Lung (tissue), 12 donors: ENCODE measurements around the gene GGNBP2. TPM values are rescaled to one million over a fixed set of nuclear protein-coding genes. Genes with fewer than 3 reads are reported as not detected.

Experiments
- ATAC-seq: fragments of 200-7000 bp; cut with Tn5 transposase; one replicate; pipeline ENCODE4 v1.9.1; 2020; ENCODE audit warnings: moderate number of reproducible peaks; ENCODE audit not compliant: insufficient read depth, low FRiP score
- DNase-seq, 3 donors: peaks; one replicate each; pipeline ENCODE4 v3.0.0-alpha.2; 2013 to 2017
- H3K27ac ChIP-seq, 2 donors: one replicate each; pipeline ENCODE4 v1.5.1; 2013; ENCODE audit warnings: mild to moderate bottlenecking in 2 of 2, moderate library complexity in 2 of 2, control low read depth in 1 of 2, inconsistent platforms in 1 of 2, low read depth in 1 of 2, low read length in 1 of 2
- H3K27me3 ChIP-seq, 3 donors: one replicate each; pipeline ENCODE4 v1.5.1; 2013; ENCODE audit warnings: low read length in 2 of 3; ENCODE audit not compliant: control insufficient read depth in 3 of 3, insufficient read depth in 3 of 3
- H3K36me3 ChIP-seq, 4 donors: one replicate each; pipeline ENCODE4 v1.5.1; 2013; ENCODE audit warnings: low read length in 4 of 4, mild to moderate bottlenecking in 1 of 4, moderate library complexity in 1 of 4; ENCODE audit not compliant: control insufficient read depth in 4 of 4, insufficient read depth in 4 of 4
- H3K4me1 ChIP-seq, 5 donors: one replicate each; pipeline ENCODE4 v1.5.1; 2013; ENCODE audit warnings: low read length in 5 of 5, mild to moderate bottlenecking in 2 of 5, moderate library complexity in 1 of 5; ENCODE audit not compliant: control insufficient read depth in 5 of 5, insufficient read depth in 5 of 5
- H3K4me3 ChIP-seq: one replicate; pipeline ENCODE4 v1.5.1; 2013; ENCODE audit warnings: mild to moderate bottlenecking, control low read depth, moderate library complexity
- H3K9ac ChIP-seq, 2 donors: one replicate each; pipeline ENCODE4 v1.5.1; 2013; ENCODE audit warnings: low read length in 2 of 2, control low read depth in 1 of 2; ENCODE audit not compliant: insufficient read depth in 1 of 2
- H3K9me3 ChIP-seq, 4 donors: one replicate each; pipeline ENCODE4 v1.5.1; 2013; ENCODE audit warnings: low read length in 3 of 4, mild to moderate bottlenecking in 1 of 4, moderate library complexity in 1 of 4; ENCODE audit not compliant: control insufficient read depth in 4 of 4, insufficient read depth in 3 of 4
- WGBS, 2 donors: extraction: QIAGEN DNeasy Blood & Tissue Kit; methylation state at CpG; one replicate each; pipeline ENCODE4 v1.1.7; 2013; 5-methylcytosine and 5-hydroxymethylcytosine counted together
- polyA plus RNA-seq, 2 donors: library from polyadenylated mRNA; stranded (reverse); fragments of 200-250 nt; gene quantifications; one replicate each; pipeline ENCODE4 v1.2.1, GENCODE V29; 2013
- total RNA-seq, 2 donors: library from RNA; depleted of rRNA in 1 of 2; stranded (reverse); fragments of >200 nt in 1 of 2; gene quantifications; one replicate each; pipeline ENCODE4 v1.2.1, GENCODE V29; 2014 to 2021
- TF ChIP-seq, protein P1 (sequence below): IDR thresholded peaks from 2 replicates; pipeline ENCODE4 v1.5.1; 2012; ENCODE audit warnings: mild to moderate bottlenecking; ENCODE audit errors: control extremely low read depth, extremely low read depth
- donor health status: control.
- donor health status: control.
- donor health status: Bipolar disorder and iron deficiency.
- donor health status: healthy.
- donor health status: DM: yes; HTN: yes; CAD: no.

GGNBP2 gene
- total and polyA plus RNA-seq, 4 donors, result 40.0 to 86.7 (median 58.5) TPM

DNA sequence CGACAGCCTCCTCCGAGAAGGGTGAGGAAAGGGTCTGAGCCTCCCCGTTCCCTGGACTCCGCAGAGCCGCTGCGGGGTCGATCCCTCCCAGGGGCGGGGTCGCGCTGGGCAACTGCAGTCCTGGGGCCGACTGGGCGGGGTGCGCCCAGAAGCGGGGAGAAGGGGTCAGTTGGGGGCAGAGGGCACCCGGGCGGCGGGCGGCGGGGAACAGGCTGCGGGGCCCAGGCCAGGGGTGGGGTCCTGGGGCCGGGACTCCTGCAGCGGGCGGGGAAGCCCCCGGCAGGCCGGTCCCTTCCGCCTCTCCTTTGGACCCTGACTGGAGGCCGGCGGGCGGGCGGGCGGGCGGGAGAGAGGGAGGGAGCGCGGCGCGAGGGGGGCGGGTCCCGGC is 352 bp downstream of the GGNBP2 start:
- peak; percentile 29 for ATAC-seq
- Histone ChIP-seq H3K9me3 (no peaks in the 10 kb centered on the region), H3K27me3 (no peaks in the 10 kb centered on the region), H3K4me1 (peaks cover 0 to 30% (median 3%) of the 10 kb centered on the region in 5 donors), H3K9ac (peak overlapping the region; percentile 88 to 91), H3K36me3 (peaks cover 0 to 4% (median 1%) of the 10 kb centered on the region in 4 donors), H3K27ac (peak overlapping the region; percentile 99 to 100), H3K4me3 (peak overlapping the region; percentile 56)
- 0 to 1% methylated on average over 14 to 38 of the region's 38 CpGs for WGBS, 2 donors
- DNase-seq, result no peak
- TF ChIP-seq, protein P1, sequence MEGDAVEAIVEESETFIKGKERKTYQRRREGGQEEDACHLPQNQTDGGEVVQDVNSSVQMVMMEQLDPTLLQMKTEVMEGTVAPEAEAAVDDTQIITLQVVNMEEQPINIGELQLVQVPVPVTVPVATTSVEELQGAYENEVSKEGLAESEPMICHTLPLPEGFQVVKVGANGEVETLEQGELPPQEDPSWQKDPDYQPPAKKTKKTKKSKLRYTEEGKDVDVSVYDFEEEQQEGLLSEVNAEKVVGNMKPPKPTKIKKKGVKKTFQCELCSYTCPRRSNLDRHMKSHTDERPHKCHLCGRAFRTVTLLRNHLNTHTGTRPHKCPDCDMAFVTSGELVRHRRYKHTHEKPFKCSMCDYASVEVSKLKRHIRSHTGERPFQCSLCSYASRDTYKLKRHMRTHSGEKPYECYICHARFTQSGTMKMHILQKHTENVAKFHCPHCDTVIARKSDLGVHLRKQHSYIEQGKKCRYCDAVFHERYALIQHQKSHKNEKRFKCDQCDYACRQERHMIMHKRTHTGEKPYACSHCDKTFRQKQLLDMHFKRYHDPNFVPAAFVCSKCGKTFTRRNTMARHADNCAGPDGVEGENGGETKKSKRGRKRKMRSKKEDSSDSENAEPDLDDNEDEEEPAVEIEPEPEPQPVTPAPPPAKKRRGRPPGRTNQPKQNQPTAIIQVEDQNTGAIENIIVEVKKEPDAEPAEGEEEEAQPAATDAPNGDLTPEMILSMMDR, result no peak

DNA sequence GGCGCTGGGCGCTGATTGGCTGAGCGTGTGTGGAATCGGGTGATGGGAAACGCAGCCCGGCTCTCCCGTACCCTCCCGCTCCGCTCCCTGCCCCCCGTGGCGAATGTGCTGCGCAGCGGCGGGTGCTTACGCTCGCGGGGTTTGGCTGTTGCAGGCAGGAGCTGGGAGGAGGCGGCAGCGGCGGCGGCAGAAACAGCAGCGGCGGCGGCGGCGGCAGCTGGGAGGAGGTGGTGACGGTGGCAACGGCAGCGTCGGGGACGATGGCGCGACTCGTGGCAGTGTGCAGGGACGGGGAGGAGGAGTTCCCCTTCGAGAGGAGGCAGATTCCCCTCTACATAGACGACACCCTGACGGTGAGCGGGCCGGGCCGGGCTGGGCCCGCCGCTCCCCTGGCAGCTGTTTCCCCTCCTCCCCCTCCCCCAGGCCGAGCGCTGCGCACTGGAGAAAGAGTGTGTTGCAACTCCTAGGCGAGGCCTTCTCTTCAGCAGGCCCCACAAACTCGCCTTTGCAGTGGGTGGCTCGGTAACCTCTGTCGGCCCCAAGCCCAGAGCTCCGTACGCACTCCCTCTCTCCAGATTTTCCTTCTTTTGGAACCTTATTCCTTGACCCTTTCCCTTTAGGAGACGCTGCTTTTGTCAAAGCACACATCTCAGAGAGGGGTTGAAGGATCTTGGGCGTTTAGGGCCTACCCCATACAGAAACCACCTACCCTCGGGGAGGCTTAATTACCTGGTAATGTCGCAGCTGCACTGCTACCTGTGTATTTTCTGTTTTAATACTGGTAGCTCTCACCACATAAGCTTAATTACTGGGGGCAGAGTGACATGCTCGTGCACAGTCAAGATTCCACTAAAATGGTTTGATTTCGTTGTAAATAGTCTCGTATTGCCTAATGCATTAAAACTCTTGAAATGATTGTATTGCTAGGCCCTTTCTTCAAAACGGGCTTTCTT is 1.0 kb downstream of the GGNBP2 start:
- TF ChIP-seq, protein P1, result no peak
- Histone ChIP-seq H3K4me1 (peaks cover 0 to 30% (median 3%) of the 10 kb centered on the region in 5 donors), H3K36me3 (peaks cover 0 to 4% (median 1%) of the 10 kb centered on the region in 4 donors), H3K27ac (peak overlapping the region; percentile 71 to 98), H3K4me3 (peak overlapping the region; percentile 88), H3K27me3 (no peaks in the 10 kb centered on the region), H3K9ac (peak overlapping the region; percentile 90 to 98), H3K9me3 (no peaks in the 10 kb centered on the region)
- 0% methylated on average over 51 to 60 of the region's 60 CpGs for WGBS, 2 donors
- ATAC-seq (peak; percentile 92), DNase-seq (peak; percentile 98 to 99 (median 99))

DNA sequence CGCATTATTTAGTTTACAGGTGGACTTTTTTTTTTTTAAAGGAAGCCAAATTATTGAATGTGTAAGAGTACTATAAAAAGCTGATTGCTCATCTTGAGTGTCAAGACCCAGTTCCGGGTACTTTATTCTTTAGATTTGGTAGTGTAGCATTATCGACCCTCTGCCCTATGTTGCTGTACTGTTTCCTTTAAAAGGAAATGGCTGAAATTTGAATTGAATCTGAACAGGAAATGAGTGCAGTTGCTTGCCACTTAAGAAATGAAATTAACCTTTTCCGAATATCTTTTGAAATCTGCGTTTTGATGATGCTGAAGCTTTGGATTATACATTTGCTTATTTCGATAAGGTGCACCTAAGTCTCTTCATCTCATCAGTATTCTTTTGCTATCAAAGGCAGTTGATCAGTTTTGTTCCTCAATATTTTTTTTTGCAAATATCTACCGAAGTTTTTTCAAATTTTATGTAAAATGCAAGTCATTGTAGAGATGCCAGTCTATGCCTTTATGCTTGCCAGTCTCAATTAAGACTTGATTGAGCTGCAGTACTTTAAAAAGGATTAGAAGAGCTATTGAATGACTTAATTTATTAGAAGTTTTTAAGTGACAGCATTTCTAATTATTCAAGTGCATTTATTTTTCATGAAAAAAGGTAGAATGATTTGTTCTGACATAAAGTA is 1.8 kb downstream of the GGNBP2 start:
- TF ChIP-seq, protein P1, result no peak
- H3K9me3 ChIP-seq, result no peaks in the 10 kb centered on the region
- H3K4me1 ChIP-seq, result peaks cover 0 to 30% (median 3%) of the 10 kb centered on the region in 5 donors
- ATAC-seq (no peak), DNase-seq (peak in 1 of 3 donors; percentile 16)
- WGBS, 2 donors, result 6% methylated on average over 7 of the region's 7 CpGs
- H3K27me3 ChIP-seq, result no peaks in the 10 kb centered on the region
- H3K4me3 ChIP-seq, result no peak overlapping the region
- H3K27ac ChIP-seq, result peak overlapping the region in 1 of 2 donors; percentile 71
- H3K36me3 ChIP-seq, result peaks cover 0 to 4% (median under 1%) of the 10 kb centered on the region in 4 donors
- peak overlapping the region; percentile 90 to 98 for H3K9ac ChIP-seq
